ENCODE results near the gene CPA5. TPM values are rescaled to one million over a fixed set of nuclear protein-coding genes. Genes with fewer than 3 reads are reported as not detected.

CPA5 gene
- total and polyA plus RNA-seq, 10 of the 15 experiments (the other 5 are each of a cell fraction or from before 2014, with no cell fraction given) = 0.06 to 0.52 (median 0.29) TPM; not detected in 2

GRCh38 chr7:130394421-130395195 is 50.0 kb downstream of the CPA5 start:
- FAIRE-seq (no peak), ATAC-seq (peak; percentile 57), DNase-seq (ENCODE audit: low read depth, low spot score) (no peak)
- peak; percentile 44; the same call in 1 of the 2 replicates for TF ChIP-seq RUNX3 (IDR thresholded peaks at IDR 0.05; ENCODE audit: low read length)
- no peak for TF ChIP-seq IRF4 (IDR thresholded peaks at IDR 0.05; ENCODE audit: low read depth, low read length)
- POLR2A ChIA-PET = interaction anchor here (0.6 kb wide), 1 partner anchor 323 kb away, joined by 3 read pairs; no protein-coding TSS in a partner anchor
- Histone ChIP-seq H3K4me1 (ENCODE audit: control insufficient read depth, insufficient read depth, low read length) (peaks cover 15% of the 10 kb centered on the region), H3K36me3 (ENCODE audit: control insufficient read depth in 2 of 2, insufficient read depth in 2 of 2, low read length in 1 of 2) (0 out of 4 replicates have a peak, but pooled peaks cover 0 to 4% of the 10 kb centered on the region in 2 experiments), H3K79me2 (ENCODE audit: control insufficient read depth, insufficient read depth, low read length) (no peaks in the 10 kb centered on the region), H3K9ac (ENCODE audit: control insufficient read depth, insufficient read depth, low read length) (no peak overlapping the region), H3K27ac (ENCODE audit: control insufficient read depth, insufficient read depth) (no peak overlapping the region), H3K4me3 (no peak overlapping the region), H3K27me3 (replicated peaks in 1 of 2; ENCODE audit: control insufficient read depth in 2 of 2, insufficient read depth in 2 of 2, low read length in 1 of 2) (no peaks in the 10 kb centered on the region), H3K4me2 (ENCODE audit: control insufficient read depth, insufficient read depth) (no peak overlapping the region), H2AFZ (ENCODE audit: control insufficient read depth, low read depth, low read length) (peak overlapping the region; percentile 33), H3K9me3 (replicated peaks; ENCODE audit: control insufficient read depth, insufficient read depth, low read length) (no peaks in the 10 kb centered on the region), H4K20me1 (ENCODE audit: control insufficient read depth, insufficient read depth) (no peaks in the 10 kb centered on the region)
- intact Hi-C loops (cut with micrococcal nuclease; ENCODE audit: unreplicated experiment) = no loop called here
- RAD21 ChIA-PET (ENCODE audit: unreplicated experiment) = no interaction called here
- CTCF ChIA-PET = interaction anchor here (0.6 kb wide), 1 partner anchor 46 kb away, joined by 4 read pairs; the partner anchor contains the start of gene CEP41
- no TSS peak for BruUV-seq (replicated peaks)
- SMC1A ChIA-PET (ENCODE audit: uncharacterized antibody, unreplicated experiment) = no interaction called here
- in situ Hi-C loops (cut with MboI) = no loop called here
- WGBS (ENCODE audit: insufficient coverage, insufficient replicate concordance, low lambda C conversion rate, missing lambda C conversion rate) = 92% methylated on average over 7 of the region's 7 CpGs

- intact Hi-C loops (cut with micrococcal nuclease; ENCODE audit: unreplicated experiment) = no loop called here
- 0 out of 4 replicates have a peak, but pooled peaks cover 0 to 4% of the 10 kb centered on the region in 2 experiments for H3K36me3 ChIP-seq (ENCODE audit: control insufficient read depth in 2 of 2, insufficient read depth in 2 of 2, low read length in 1 of 2)
- H3K4me1 ChIP-seq (ENCODE audit: control insufficient read depth, insufficient read depth, low read length) = peaks cover 15% of the 10 kb centered on the region
- no peaks in the 10 kb centered on the region for H3K79me2 ChIP-seq (ENCODE audit: control insufficient read depth, insufficient read depth, low read length)
- no peak overlapping the region for H3K9ac ChIP-seq (ENCODE audit: control insufficient read depth, insufficient read depth, low read length)
- ChIA-PET CTCF (no interaction called here), POLR2A (no interaction called here), SMC1A (ENCODE audit: uncharacterized antibody, unreplicated experiment) (no interaction called here), RAD21 (ENCODE audit: unreplicated experiment) (no interaction called here)
- no peak for DNase-seq (ENCODE audit: low read depth, low spot score)
- FAIRE-seq = no peak
- no peaks in the 10 kb centered on the region for H3K27me3 ChIP-seq (replicated peaks in 1 of 2; ENCODE audit: control insufficient read depth in 2 of 2, insufficient read depth in 2 of 2, low read length in 1 of 2)
- no peak overlapping the region for H3K4me3 ChIP-seq
- no peak overlapping the region for H3K4me2 ChIP-seq (ENCODE audit: control insufficient read depth, insufficient read depth)
- 57% methylated on average over 5 of the region's 5 CpGs for WGBS (ENCODE audit: insufficient coverage, insufficient replicate concordance, low lambda C conversion rate, missing lambda C conversion rate)
- no peaks in the 10 kb centered on the region for H4K20me1 ChIP-seq (ENCODE audit: control insufficient read depth, insufficient read depth)
- TF ChIP-seq MXI1 (IDR thresholded peaks at IDR 0.05; ENCODE audit: low read depth, low read length) (no peak), NRF1 (conservative IDR thresholded peaks at IDR 0.05; ENCODE audit: low read depth, low read length) (no peak), ZNF217 (IDR thresholded peaks at IDR 0.05) (no peak), BRCA1 (IDR thresholded peaks at IDR 0.05; ENCODE audit: low read depth, low read length) (no peak), KLF5 (IDR thresholded peaks at IDR 0.05; ENCODE audit: partially characterized antibody) (no peak), ZNF592 (IDR thresholded peaks at IDR 0.05) (no peak), ZSCAN29 (IDR thresholded peaks at IDR 0.05) (no peak), JUNB (IDR thresholded peaks at IDR 0.05) (no peak), MLLT1 (IDR thresholded peaks at IDR 0.05) (no peak), RCOR1 (conservative IDR thresholded peaks at IDR 0.05; ENCODE audit: low read depth, low read length) (no peak), TCF12 (IDR thresholded peaks at IDR 0.05; ENCODE audit: low read depth, low read length) (no peak)
- no peak overlapping the region for H3K27ac ChIP-seq (ENCODE audit: control insufficient read depth, insufficient read depth)
- BruUV-seq (replicated peaks) = no TSS peak
- in situ Hi-C loops (cut with MboI) = no loop called here
- no peak for ATAC-seq
- no peaks in the 10 kb centered on the region for H3K9me3 ChIP-seq (replicated peaks; ENCODE audit: control insufficient read depth, insufficient read depth, low read length)
- no peak overlapping the region for H2AFZ ChIP-seq (ENCODE audit: control insufficient read depth, low read depth, low read length)
Observed at GRCh38 chr7:130395421-130395820, 50.8 kb downstream of the CPA5 start.

Measured in GM12878 (cell line).